K562 (cell line): ENCODE data around the gene CRADD. TPM values are rescaled to one million over a fixed set of nuclear protein-coding genes. Genes with fewer than 3 reads are reported as not detected.
A peak's percentile ranks its signal among the peaks of the same experiment; 100 is the strongest.

Experiments
- BCOR ChIP-seq: fragments of 450-650 bp; IDR thresholded peaks from 2 replicates; pipeline ENCODE4 v1.6.1; 2016
- CXXC5 ChIP-seq: fragments of 250-450 bp; sonication (Bioruptor Pico); IDR thresholded peaks from 2 replicates; pipeline ENCODE4 v1.8.0; 2022; ENCODE audit warnings: inconsistent platforms, mild to moderate bottlenecking, moderate library complexity
- GABPB1 ChIP-seq: sonication (generic); formaldehyde crosslinking; IDR thresholded peaks from 2 replicates; pipeline ENCODE4 v1.8.0; 2022; ENCODE audit warnings: mild to moderate bottlenecking, missing genetic modification reagents
- MGA ChIP-seq: fragments of 450-650 bp; IDR thresholded peaks from 2 replicates; pipeline ENCODE4 v1.6.1; 2016; ENCODE audit warnings: mild to moderate bottlenecking, moderate library complexity
- POLR2G ChIP-seq: fragments of 200-400 bp; formaldehyde crosslinking; IDR thresholded peaks from 2 replicates; pipeline ENCODE4 v1.6.1; 2017; ENCODE audit warnings: low read depth, mild to moderate bottlenecking, antibody characterized with exemption, low read length, moderate library complexity
- SOX6 ChIP-seq: fragments of 450-650 bp; IDR thresholded peaks from 2 replicates; pipeline ENCODE4 v1.6.1; 2014; ENCODE audit warnings: mild to moderate bottlenecking
- SP1 ChIP-seq: sonication (generic); formaldehyde crosslinking; IDR thresholded peaks from 2 replicates; pipeline ENCODE4 v1.8.1; 2022; ENCODE audit warnings: mild to moderate bottlenecking, missing genetic modification reagents
- TFAP4 ChIP-seq: sonication (generic); formaldehyde crosslinking; IDR thresholded peaks from 2 replicates; pipeline ENCODE4 v1.8.0; 2022; ENCODE audit warnings: missing genetic modification reagents, mild to moderate bottlenecking, moderate library complexity, borderline replicate concordance
- ZEB2 ChIP-seq: fragments of 450-650 bp; IDR thresholded peaks from 2 replicates; pipeline ENCODE4 v1.6.1; 2016
- ZNF518B ChIP-seq: fragments of 250-450 bp; sonication (Bioruptor Pico); IDR thresholded peaks from 2 replicates; pipeline ENCODE4 v1.5.0; 2021; ENCODE audit warnings: mild to moderate bottlenecking, moderate library complexity
- polyA plus RNA-seq, 8 experiments: library from polyadenylated mRNA; depleted of rRNA in 4 of 8; stranded (reverse) in 5 of 8; unstranded in 3 of 8; fragments of >200 nt; fragmentation: Nextera tagmentation in 2 of 8; fragmentation: Illumina TruSeq in 1 of 8; extraction: Ambion mirVana in 2 of 8; extraction: Trizol in 1 of 8; gene quantifications; 2 replicates each; pipeline versions ENCODE4 v1.2.1 to v1.2.3, GENCODE V29; 2011 to 2014; ENCODE audit warnings: inconsistent platforms in 1 of 8, missing spikeins in 1 of 8
- total RNA-seq, 7 experiments: library from RNA; depleted of rRNA in 6 of 7; stranded (reverse); fragments of >200 nt in 6 of 7; fragmentation: Illumina TruSeq in 2 of 7; extraction: Trizol in 2 of 7; gene quantifications; 2 replicates each; pipeline versions ENCODE4 v1.2.1 to v1.2.3, GENCODE V29; 2011 to 2021; ENCODE audit warnings: low replicate concordance in 1 of 7

The CRADD gene
- total and polyA plus RNA-seq, 9 of the 15 experiments (the other 6 are each of a cell fraction or from before 2014, with no cell fraction given), result 20.5 to 41.1 (median 25.9) TPM

- no peak for TF ChIP-seq MGA
- no peak for TF ChIP-seq POLR2G
- 0 out of 2 replicates have a peak, but pooled peaks have one; percentile 4 for TF ChIP-seq SP1
- peak; percentile 75; the same call in 1 of the 2 replicates for TF ChIP-seq ZEB2
- peak; percentile 56 for TF ChIP-seq TFAP4 (CRISPR knock-in tag)
- no peak for TF ChIP-seq ZNF518B (CRISPR knock-in tag)
- TF ChIP-seq BCOR, result no peak
- no peak for TF ChIP-seq GABPB1 (CRISPR knock-in tag)
- peak; percentile 72 for TF ChIP-seq SOX6
- peak; percentile 29 for TF ChIP-seq CXXC5 (CRISPR knock-in tag)
Observed at GRCh38 chr12:93886533-93887511, 209.6 kb downstream of the CRADD start (continued).
